Osteocyte (in vitro differentiated cells): ENCODE results near the gene B3GNT4. TPM values are rescaled to one million over a fixed set of nuclear protein-coding genes. Genes with fewer than 3 reads are reported as not detected.

Experiments
- DNase-seq: peaks from one replicate; pipeline ENCODE4 v3.0.0; 2021; ENCODE audit warnings: mixed read lengths; ENCODE audit not compliant: unreplicated experiment; ENCODE audit errors: extremely low spot score
- H3K27ac Mint-ChIP-seq: one replicate; pipeline ENCODE4 v1.8.0; 2021; ENCODE audit warnings: mild to moderate bottlenecking, mixed read lengths; ENCODE audit not compliant: unreplicated experiment
- H3K27me3 Mint-ChIP-seq: one replicate; pipeline ENCODE4 v1.8.0; 2021; ENCODE audit warnings: mixed read lengths; ENCODE audit not compliant: unreplicated experiment
- H3K36me3 Mint-ChIP-seq: one replicate; pipeline ENCODE4 v1.8.0; 2021; ENCODE audit warnings: mixed read lengths; ENCODE audit not compliant: unreplicated experiment
- H3K4me1 Mint-ChIP-seq: one replicate; pipeline ENCODE4 v1.8.0; 2021; ENCODE audit warnings: mixed read lengths; ENCODE audit not compliant: unreplicated experiment
- H3K4me3 Mint-ChIP-seq: one replicate; pipeline ENCODE4 v1.8.0; 2021; ENCODE audit warnings: mild to moderate bottlenecking, moderate library complexity, mixed read lengths; ENCODE audit not compliant: unreplicated experiment
- H3K9me3 Mint-ChIP-seq: one replicate; pipeline ENCODE4 v1.8.0; 2021; ENCODE audit warnings: mixed read lengths; ENCODE audit not compliant: unreplicated experiment
- CTCF ChIP-seq: fragments of 200-600 bp; sonication (generic); IDR thresholded peaks from 2 replicates; pipeline ENCODE4 v1.5.0; 2021; ENCODE audit warnings: antibody characterized with exemption, mild to moderate bottlenecking, moderate library complexity
- total RNA-seq: library from RNA; stranded (reverse); gene quantifications from 2 replicates; pipeline ENCODE4 v1.2.1, GENCODE V29; 2021

The B3GNT4 gene
- total RNA-seq, 1 donor from 2014 or later = 0.64 TPM

GRCh38 chr12:122204167-122205052 is 901 bp downstream of the B3GNT4 start:
- H3K4me3 Mint-ChIP-seq = peak overlapping the region; percentile 65
- H3K9me3 Mint-ChIP-seq = no peaks in the 10 kb centered on the region
- peaks cover 7% of the 10 kb centered on the region for H3K4me1 Mint-ChIP-seq
- no peak for TF ChIP-seq CTCF
- DNase-seq = no peak
- H3K27me3 Mint-ChIP-seq = peaks cover 10% of the 10 kb centered on the region
- peaks cover 18% of the 10 kb centered on the region for H3K36me3 Mint-ChIP-seq
- no peak overlapping the region for H3K27ac Mint-ChIP-seq

- peaks cover 23% of the 10 kb centered on the region for H3K36me3 Mint-ChIP-seq
- H3K27ac Mint-ChIP-seq = no peak overlapping the region
- peak overlapping the region; percentile 65 for H3K4me3 Mint-ChIP-seq
- TF ChIP-seq CTCF = no peak
- no peak for DNase-seq
- H3K27me3 Mint-ChIP-seq = peaks cover 10% of the 10 kb centered on the region
- H3K9me3 Mint-ChIP-seq = no peaks in the 10 kb centered on the region
- H3K4me1 Mint-ChIP-seq = peaks cover 7% of the 10 kb centered on the region
Observed at GRCh38 chr12:122205053-122205925, 1.8 kb downstream of the B3GNT4 start.

GRCh38 chr12:122206111-122206881 is 2.8 kb downstream of the B3GNT4 start:
- H3K4me1 Mint-ChIP-seq = peaks cover 7% of the 10 kb centered on the region
- H3K4me3 Mint-ChIP-seq = no peak overlapping the region
- no peak for DNase-seq
- peaks cover 10% of the 10 kb centered on the region for H3K27me3 Mint-ChIP-seq
- H3K9me3 Mint-ChIP-seq = no peaks in the 10 kb centered on the region
- H3K27ac Mint-ChIP-seq = no peak overlapping the region
- TF ChIP-seq CTCF = no peak
- H3K36me3 Mint-ChIP-seq = peaks cover 25% of the 10 kb centered on the region

GRCh38 chr12:122206976-122207375 is 3.5 kb downstream of the B3GNT4 start:
- no peaks in the 10 kb centered on the region for H3K9me3 Mint-ChIP-seq
- DNase-seq = no peak
- peaks cover 7% of the 10 kb centered on the region for H3K4me1 Mint-ChIP-seq
- TF ChIP-seq CTCF = no peak
- H3K4me3 Mint-ChIP-seq = no peak overlapping the region
- H3K27me3 Mint-ChIP-seq = peaks cover 10% of the 10 kb centered on the region
- no peak overlapping the region for H3K27ac Mint-ChIP-seq
- H3K36me3 Mint-ChIP-seq = peaks cover 26% of the 10 kb centered on the region
